ENCODE measurements around the gene FBXO42. TPM values are rescaled to one million over a fixed set of nuclear protein-coding genes. Genes with fewer than 3 reads are reported as not detected.
"Not testable (repeated sequence)": the region's sequence is repeated elsewhere in the genome, so short reads cannot be mapped to it uniquely, and the experiment has no call there.

Gene FBXO42
- total RNA-seq, 2 experiments from 2014 or later: 14.3 to 18.1 TPM

- peaks cover 4% of the 10 kb centered on the region for H3K36me3 Mint-ChIP-seq (ENCODE audit: low read depth)
- no peak overlapping the region for H3K4me3 Mint-ChIP-seq
- ChIA-PET CTCF (interaction anchor here (0.7 to 1.3 kb wide), 3 partner anchors 13 to 125 kb away, joined by 3 to 6 read pairs (median 3); no protein-coding TSS in a partner anchor), POLR2A (no interaction called here)
- peaks cover 35% of the 10 kb centered on the region for H3K4me1 Mint-ChIP-seq
- no peak for DNase-seq
- no peaks in the 10 kb centered on the region for H3K9me3 Mint-ChIP-seq (ENCODE audit: low read depth)
- intact Hi-C loops (cut with DNase I, micrococcal nuclease): no loop called here
- ATAC-seq: no peak
- peak overlapping the region; percentile 33 for H3K27ac Mint-ChIP-seq
- H3K27me3 Mint-ChIP-seq: no peaks in the 10 kb centered on the region
Measured at GRCh38 chr1:16349847-16350406, 2.4 kb downstream of the FBXO42 start.

GRCh38 chr1:16348414-16349182 lies 3.7 kb downstream of the FBXO42 start:
- POLR2A ChIA-PET: no interaction called here
- H3K36me3 Mint-ChIP-seq (ENCODE audit: low read depth): peaks cover 4% of the 10 kb centered on the region
- ATAC-seq: no peak
- intact Hi-C loops (cut with DNase I, micrococcal nuclease): no loop called here
- CTCF ChIA-PET: interaction anchor here (0.7 kb wide), 1 partner anchor 33 kb away, joined by 4 read pairs; no protein-coding TSS in a partner anchor
- no peaks in the 10 kb centered on the region for H3K27me3 Mint-ChIP-seq
- DNase-seq: no peak
- no peak overlapping the region for H3K4me3 Mint-ChIP-seq
- no peak overlapping the region for H3K27ac Mint-ChIP-seq
- peaks cover 35% of the 10 kb centered on the region for H3K4me1 Mint-ChIP-seq
- no peaks in the 10 kb centered on the region for H3K9me3 Mint-ChIP-seq (ENCODE audit: low read depth)

- H3K9me3 Mint-ChIP-seq (ENCODE audit: low read depth); POLR2A ChIA-PET; H3K36me3 Mint-ChIP-seq (ENCODE audit: low read depth); H3K4me3 Mint-ChIP-seq; H3K27me3 Mint-ChIP-seq; ATAC-seq; intact Hi-C loops (cut with DNase I, micrococcal nuclease); DNase-seq; CTCF ChIA-PET; H3K27ac Mint-ChIP-seq: not testable (repeated sequence)
- H3K4me1 Mint-ChIP-seq: peaks cover 17% of the 10 kb centered on the region
Measured at GRCh38 chr1:16343276-16343675, 9.0 kb downstream of the FBXO42 start.

- ChIA-PET POLR2A (no interaction called here), CTCF (no interaction called here)
- Mint-ChIP-seq H3K4me3 (no peak overlapping the region), H3K27me3 (no peaks in the 10 kb centered on the region), H3K36me3 (ENCODE audit: low read depth) (peaks cover 4% of the 10 kb centered on the region), H3K4me1 (peaks cover 14% of the 10 kb centered on the region), H3K9me3 (ENCODE audit: low read depth) (no peaks in the 10 kb centered on the region), H3K27ac (no peak overlapping the region)
- DNase-seq (no peak), ATAC-seq (no peak)
- intact Hi-C loops (cut with DNase I, micrococcal nuclease): no loop called here
Measured at GRCh38 chr1:16342331-16343062, 9.8 kb downstream of the FBXO42 start.

- DNase-seq (no peak), ATAC-seq (no peak)
- Mint-ChIP-seq H3K27ac (no peak overlapping the region), H3K36me3 (ENCODE audit: low read depth) (peaks cover 4% of the 10 kb centered on the region), H3K4me1 (peaks cover 18% of the 10 kb centered on the region), H3K9me3 (ENCODE audit: low read depth) (no peaks in the 10 kb centered on the region), H3K4me3 (no peak overlapping the region), H3K27me3 (no peaks in the 10 kb centered on the region)
- intact Hi-C loops (cut with DNase I, micrococcal nuclease): no loop called here
- CTCF ChIA-PET: no interaction called here
- POLR2A ChIA-PET: no interaction called here
Measured at GRCh38 chr1:16340673-16341072, 11.6 kb downstream of the FBXO42 start.

GRCh38 chr1:16338961-16339360 lies 13.3 kb downstream of the FBXO42 start:
- ATAC-seq (no peak), DNase-seq (no peak)
- peaks cover 4% of the 10 kb centered on the region for H3K36me3 Mint-ChIP-seq (ENCODE audit: low read depth)
- H3K4me1 Mint-ChIP-seq: peaks cover 25% of the 10 kb centered on the region
- no peaks in the 10 kb centered on the region for H3K9me3 Mint-ChIP-seq (ENCODE audit: low read depth)
- no peak overlapping the region for H3K27ac Mint-ChIP-seq
- H3K27me3 Mint-ChIP-seq: no peaks in the 10 kb centered on the region
- H3K4me3 Mint-ChIP-seq: no peak overlapping the region
- intact Hi-C loops (cut with DNase I, micrococcal nuclease): no loop called here
- ChIA-PET POLR2A (no interaction called here), CTCF (no interaction called here)

GRCh38 chr1:16334655-16335340 lies 17.5 kb downstream of the FBXO42 start:
- CTCF ChIA-PET: interaction anchor here (0.6 to 1.0 kb wide), 2 partner anchors 105 to 864 kb away, joined by 3 to 4 read pairs; no protein-coding TSS in a partner anchor
- no peaks in the 10 kb centered on the region for H3K36me3 Mint-ChIP-seq (ENCODE audit: low read depth)
- intact Hi-C loops (cut with DNase I, micrococcal nuclease): no loop called here
- H3K9me3 Mint-ChIP-seq (ENCODE audit: low read depth): no peaks in the 10 kb centered on the region
- ATAC-seq (no peak), DNase-seq (no peak)
- H3K4me3 Mint-ChIP-seq: no peak overlapping the region
- peaks cover 22% of the 10 kb centered on the region for H3K4me1 Mint-ChIP-seq
- no peaks in the 10 kb centered on the region for H3K27me3 Mint-ChIP-seq
- no peak overlapping the region for H3K27ac Mint-ChIP-seq
- POLR2A ChIA-PET: no interaction called here

GRCh38 chr1:16326833-16327404 lies 25.4 kb downstream of the FBXO42 start:
- H3K4me1 Mint-ChIP-seq: peaks cover 5% of the 10 kb centered on the region
- intact Hi-C loops (cut with DNase I, micrococcal nuclease): no loop called here
- POLR2A ChIA-PET: interaction anchor here (0.8 kb wide), 1 partner anchor 32 kb away, joined by 3 read pairs; no protein-coding TSS in a partner anchor
- no peak overlapping the region for H3K4me3 Mint-ChIP-seq
- no peaks in the 10 kb centered on the region for H3K9me3 Mint-ChIP-seq (ENCODE audit: low read depth)
- DNase-seq: no peak
- CTCF ChIA-PET: no interaction called here
- H3K27me3 Mint-ChIP-seq: no peaks in the 10 kb centered on the region
- no peak overlapping the region for H3K27ac Mint-ChIP-seq
- no peak for ATAC-seq
- H3K36me3 Mint-ChIP-seq (ENCODE audit: low read depth): peaks cover 5% of the 10 kb centered on the region

GRCh38 chr1:16324456-16324890 lies 27.8 kb downstream of the FBXO42 start:
- Mint-ChIP-seq H3K9me3 (ENCODE audit: low read depth) (no peaks in the 10 kb centered on the region), H3K4me3 (no peak overlapping the region), H3K27ac (no peak overlapping the region), H3K27me3 (no peaks in the 10 kb centered on the region), H3K4me1 (peaks cover 11% of the 10 kb centered on the region), H3K36me3 (ENCODE audit: low read depth) (peaks cover 5% of the 10 kb centered on the region)
- ChIA-PET CTCF (interaction anchor here (0.8 to 1.0 kb wide), 4 partner anchors 10 to 1331 kb away, joined by 3 to 4 read pairs (median 4); no protein-coding TSS in a partner anchor), POLR2A (no interaction called here)
- ATAC-seq (no peak), DNase-seq (no peak)
- intact Hi-C loops (cut with DNase I, micrococcal nuclease): no loop called here

- ChIA-PET POLR2A (no interaction called here), CTCF (interaction anchor here (1.1 kb wide), 1 partner anchor 31 kb away, joined by 4 read pairs; the partner anchor contains the start of gene FBXO42)
- Mint-ChIP-seq H3K27ac (no peak overlapping the region), H3K4me3 (no peak overlapping the region), H3K36me3 (ENCODE audit: low read depth) (peaks cover 3% of the 10 kb centered on the region), H3K4me1 (peaks cover 16% of the 10 kb centered on the region), H3K9me3 (ENCODE audit: low read depth) (no peaks in the 10 kb centered on the region), H3K27me3 (no peaks in the 10 kb centered on the region)
- intact Hi-C loops (cut with DNase I, micrococcal nuclease): no loop called here
- no peak for DNase-seq
- no peak for ATAC-seq
Measured at GRCh38 chr1:16321176-16321867, 31.0 kb downstream of the FBXO42 start.

GRCh38 chr1:16318555-16318954 lies 33.7 kb downstream of the FBXO42 start:
- DNase-seq (no peak), ATAC-seq (no peak)
- intact Hi-C loops (cut with DNase I, micrococcal nuclease): no loop called here
- H3K36me3 Mint-ChIP-seq (ENCODE audit: low read depth): peaks cover 11% of the 10 kb centered on the region
- H3K9me3 Mint-ChIP-seq (ENCODE audit: low read depth): no peaks in the 10 kb centered on the region
- no peak overlapping the region for H3K27ac Mint-ChIP-seq
- H3K4me1 Mint-ChIP-seq: peaks cover 16% of the 10 kb centered on the region
- no peak overlapping the region for H3K4me3 Mint-ChIP-seq
- ChIA-PET CTCF (no interaction called here), POLR2A (no interaction called here)
- no peaks in the 10 kb centered on the region for H3K27me3 Mint-ChIP-seq

All from activated CD4-positive, alpha-beta T cell treated with anti-CD3 and anti-CD28 coated beads for 36 hours (primary cell).